ENCODE results near the gene CAMTA1.
A peak's percentile ranks its signal among the peaks of the same experiment; 100 is the strongest.

Gene CAMTA1

DNA sequence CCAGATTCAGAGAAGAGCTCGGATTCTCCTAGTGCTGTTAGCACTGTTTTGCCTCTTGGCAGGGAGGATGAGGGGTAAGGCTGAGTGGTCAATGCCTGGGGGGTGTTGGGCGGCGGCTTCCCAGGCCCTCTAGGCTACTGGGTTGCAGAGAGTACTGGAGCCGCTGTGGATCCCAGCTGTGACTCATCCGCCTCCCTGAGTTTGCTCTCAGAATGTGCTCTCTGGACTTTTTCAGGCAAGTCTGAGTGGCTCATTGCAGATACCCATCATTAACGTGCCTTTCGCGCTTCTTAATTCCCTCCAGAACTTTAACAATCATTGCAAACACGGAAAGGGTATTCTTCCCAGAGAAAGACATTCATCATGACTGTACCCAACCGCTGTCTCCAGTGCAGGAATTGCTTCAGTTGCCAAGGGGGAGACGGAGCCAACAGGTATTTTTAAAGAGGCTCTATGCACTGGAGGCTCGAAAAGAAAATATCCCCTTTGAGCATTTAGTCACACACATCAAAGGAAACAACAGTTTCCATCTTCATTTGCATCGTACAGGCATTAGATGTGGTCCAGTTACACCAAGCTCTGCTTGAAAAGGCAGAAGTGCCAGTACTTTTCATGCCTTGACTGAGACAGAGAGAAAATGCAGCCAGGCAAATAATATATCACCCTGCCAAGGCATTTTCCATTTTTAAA, 14.4 kb upstream of the CAMTA1 start:
- TF ChIP-seq, protein P1, sequence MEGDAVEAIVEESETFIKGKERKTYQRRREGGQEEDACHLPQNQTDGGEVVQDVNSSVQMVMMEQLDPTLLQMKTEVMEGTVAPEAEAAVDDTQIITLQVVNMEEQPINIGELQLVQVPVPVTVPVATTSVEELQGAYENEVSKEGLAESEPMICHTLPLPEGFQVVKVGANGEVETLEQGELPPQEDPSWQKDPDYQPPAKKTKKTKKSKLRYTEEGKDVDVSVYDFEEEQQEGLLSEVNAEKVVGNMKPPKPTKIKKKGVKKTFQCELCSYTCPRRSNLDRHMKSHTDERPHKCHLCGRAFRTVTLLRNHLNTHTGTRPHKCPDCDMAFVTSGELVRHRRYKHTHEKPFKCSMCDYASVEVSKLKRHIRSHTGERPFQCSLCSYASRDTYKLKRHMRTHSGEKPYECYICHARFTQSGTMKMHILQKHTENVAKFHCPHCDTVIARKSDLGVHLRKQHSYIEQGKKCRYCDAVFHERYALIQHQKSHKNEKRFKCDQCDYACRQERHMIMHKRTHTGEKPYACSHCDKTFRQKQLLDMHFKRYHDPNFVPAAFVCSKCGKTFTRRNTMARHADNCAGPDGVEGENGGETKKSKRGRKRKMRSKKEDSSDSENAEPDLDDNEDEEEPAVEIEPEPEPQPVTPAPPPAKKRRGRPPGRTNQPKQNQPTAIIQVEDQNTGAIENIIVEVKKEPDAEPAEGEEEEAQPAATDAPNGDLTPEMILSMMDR (conservative IDR thresholded peaks at IDR 0.05; ENCODE audit: low read depth): no peak
- peak overlapping the region; percentile 80 for H3K27ac ChIP-seq
- ChIA-PET POLR2A (ENCODE audit: low non-redundant PET) (no interaction called here), CTCF (interaction anchor here (0.6 to 1.0 kb wide), 3 partner anchors 52 to 369 kb away, joined by 3 to 5 read pairs (median 3); no protein-coding TSS in a partner anchor)
- DNase-seq (ENCODE audit: low spot score): peak; percentile 64

GRCh38 chr1:6771441-6771769, 13.8 kb upstream of the CAMTA1 start:
- peak overlapping the region; percentile 80 for H3K27ac ChIP-seq
- no peak for DNase-seq (ENCODE audit: low spot score)
- CTCF ChIA-PET: interaction anchor here (0.9 to 1.0 kb wide), 2 partner anchors 52 to 70 kb away, joined by 3 read pairs; partner anchors contain the start of gene DNAJC11
- TF ChIP-seq, protein P1 (conservative IDR thresholded peaks at IDR 0.05; ENCODE audit: low read depth): no peak
- POLR2A ChIA-PET (ENCODE audit: low non-redundant PET): no interaction called here

DNA sequence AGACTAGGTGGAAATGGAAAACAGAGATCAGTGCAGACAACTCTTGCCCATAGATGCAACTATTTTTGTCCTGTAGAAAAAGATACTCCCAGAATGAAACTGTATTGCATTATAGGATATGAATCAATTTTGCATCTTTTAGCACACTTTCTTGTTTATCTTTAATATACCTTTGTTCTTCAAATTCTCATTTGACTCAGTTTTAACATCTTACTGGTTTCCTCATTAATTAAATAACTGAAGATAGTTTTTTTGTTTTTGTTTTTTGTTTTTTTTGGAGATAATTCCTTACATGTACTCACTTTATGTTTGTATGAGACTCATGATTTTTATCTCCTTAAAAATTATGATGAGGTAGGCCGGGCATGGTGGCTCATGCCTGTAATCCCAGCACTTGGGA, 10.9 kb upstream of the CAMTA1 start:
- ChIA-PET POLR2A (ENCODE audit: low non-redundant PET) (no interaction called here), CTCF (interaction anchor here (1.1 kb wide), 1 partner anchor 55 kb away, joined by 3 read pairs; no protein-coding TSS in a partner anchor)
- TF ChIP-seq, protein P1 (conservative IDR thresholded peaks at IDR 0.05; ENCODE audit: low read depth): no peak
- no peak overlapping the region for H3K27ac ChIP-seq
- no peak for DNase-seq (ENCODE audit: low spot score)

- ChIA-PET POLR2A (ENCODE audit: low non-redundant PET) (no interaction called here), CTCF (no interaction called here)
Observed at GRCh38 chr1:6775261-6776043, 9.8 kb upstream of the CAMTA1 start.

GRCh38 chr1:6776389-6776788, 8.9 kb upstream of the CAMTA1 start:
- H3K27ac ChIP-seq: no peak overlapping the region
- CTCF ChIA-PET: no interaction called here
- DNase-seq (ENCODE audit: low spot score): no peak
- POLR2A ChIA-PET (ENCODE audit: low non-redundant PET): no interaction called here
- TF ChIP-seq, protein P1 (conservative IDR thresholded peaks at IDR 0.05; ENCODE audit: low read depth): no peak

More at GRCh38 chr1:6775261-6776043, 9.8 kb upstream of the CAMTA1 start:
- H3K27ac ChIP-seq: no peak overlapping the region
- TF ChIP-seq, protein P1 (conservative IDR thresholded peaks at IDR 0.05; ENCODE audit: low read depth): no peak
- no peak for DNase-seq (ENCODE audit: low spot score)

GRCh38 chr1:6776895-6777294, 8.4 kb upstream of the CAMTA1 start:
- no peak overlapping the region for H3K27ac ChIP-seq
- CTCF ChIA-PET: no interaction called here
- no peak for DNase-seq (ENCODE audit: low spot score)
- POLR2A ChIA-PET (ENCODE audit: low non-redundant PET): no interaction called here
- TF ChIP-seq, protein P1 (conservative IDR thresholded peaks at IDR 0.05; ENCODE audit: low read depth): no peak
